HL-60 (cell line): ENCODE data around the gene OSBP2.

ENCODE experiments used
- CTCF ChIP-seq: IDR thresholded peaks from one replicate; pipeline ENCODE4 v1.5.1; 2011; ENCODE audit warnings: low read length, control low read depth, inconsistent platforms; ENCODE audit not compliant: insufficient read depth
- POLR2AphosphoS5 ChIP-seq: IDR thresholded peaks from 2 replicates; pipeline ENCODE4 v1.6.1; 2012; ENCODE audit warnings: low read depth
- SPI1 ChIP-seq: IDR thresholded peaks from 2 replicates; pipeline ENCODE4 v1.6.1; 2012; ENCODE audit warnings: low read depth, mild to moderate bottlenecking, borderline replicate concordance
- TF ChIP-seq, protein P1 (sequence below): IDR thresholded peaks from 2 replicates; pipeline ENCODE4 v1.6.1; 2012; ENCODE audit warnings: low read depth; ENCODE audit not compliant: insufficient replicate concordance

DNA sequence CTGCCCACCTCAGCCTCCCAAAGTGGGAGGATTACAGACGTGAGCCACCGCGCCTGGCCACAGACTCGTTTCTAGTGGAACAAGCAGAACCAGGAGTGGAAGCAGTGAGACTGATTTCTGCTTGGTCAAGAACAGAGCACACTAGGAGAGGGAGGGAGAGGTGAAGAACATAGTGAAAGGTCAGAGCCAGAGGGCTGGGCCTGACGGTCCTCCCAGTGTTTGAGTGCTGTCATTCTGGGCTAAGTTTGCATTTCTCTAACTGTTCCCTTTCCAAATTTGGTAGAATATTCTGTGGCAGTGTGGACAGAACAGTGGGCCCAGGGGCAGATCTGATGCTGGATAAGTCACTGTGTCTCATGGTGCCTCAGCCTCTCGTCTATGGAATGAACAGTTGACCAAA is 55.2 kb downstream of the OSBP2 start:
- TF ChIP-seq SPI1 (no peak), CTCF (no peak), POLR2AphosphoS5 (no peak)
- TF ChIP-seq, protein P1, sequence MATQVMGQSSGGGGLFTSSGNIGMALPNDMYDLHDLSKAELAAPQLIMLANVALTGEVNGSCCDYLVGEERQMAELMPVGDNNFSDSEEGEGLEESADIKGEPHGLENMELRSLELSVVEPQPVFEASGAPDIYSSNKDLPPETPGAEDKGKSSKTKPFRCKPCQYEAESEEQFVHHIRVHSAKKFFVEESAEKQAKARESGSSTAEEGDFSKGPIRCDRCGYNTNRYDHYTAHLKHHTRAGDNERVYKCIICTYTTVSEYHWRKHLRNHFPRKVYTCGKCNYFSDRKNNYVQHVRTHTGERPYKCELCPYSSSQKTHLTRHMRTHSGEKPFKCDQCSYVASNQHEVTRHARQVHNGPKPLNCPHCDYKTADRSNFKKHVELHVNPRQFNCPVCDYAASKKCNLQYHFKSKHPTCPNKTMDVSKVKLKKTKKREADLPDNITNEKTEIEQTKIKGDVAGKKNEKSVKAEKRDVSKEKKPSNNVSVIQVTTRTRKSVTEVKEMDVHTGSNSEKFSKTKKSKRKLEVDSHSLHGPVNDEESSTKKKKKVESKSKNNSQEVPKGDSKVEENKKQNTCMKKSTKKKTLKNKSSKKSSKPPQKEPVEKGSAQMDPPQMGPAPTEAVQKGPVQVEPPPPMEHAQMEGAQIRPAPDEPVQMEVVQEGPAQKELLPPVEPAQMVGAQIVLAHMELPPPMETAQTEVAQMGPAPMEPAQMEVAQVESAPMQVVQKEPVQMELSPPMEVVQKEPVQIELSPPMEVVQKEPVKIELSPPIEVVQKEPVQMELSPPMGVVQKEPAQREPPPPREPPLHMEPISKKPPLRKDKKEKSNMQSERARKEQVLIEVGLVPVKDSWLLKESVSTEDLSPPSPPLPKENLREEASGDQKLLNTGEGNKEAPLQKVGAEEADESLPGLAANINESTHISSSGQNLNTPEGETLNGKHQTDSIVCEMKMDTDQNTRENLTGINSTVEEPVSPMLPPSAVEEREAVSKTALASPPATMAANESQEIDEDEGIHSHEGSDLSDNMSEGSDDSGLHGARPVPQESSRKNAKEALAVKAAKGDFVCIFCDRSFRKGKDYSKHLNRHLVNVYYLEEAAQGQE: no peak
